Spleen (tissue), 11 donors: ENCODE measurements around the gene TMEM232. TPM values are rescaled to one million over a fixed set of nuclear protein-coding genes. Genes with fewer than 3 reads are reported as not detected.

Experiments
- DNase-seq: peaks from one replicate; pipeline ENCODE4 v3.0.0-alpha.2; 2020
- H3K27ac ChIP-seq, 8 donors: fragments of 200-600 bp; sonication (generic) in 7 of 8; 1 replicate in 4 of 8; 2 replicates in 4 of 8; pipeline versions ENCODE4 v1.5.0 to v1.8.0; 2016 to 2021; ENCODE audit warnings: inconsistent platforms in 4 of 8, mild to moderate bottlenecking in 4 of 8, moderate library complexity in 1 of 8
- H3K27me3 ChIP-seq, 7 donors: fragments of 200-600 bp; sonication (generic) in 6 of 7; replicated peaks in 1 of 7; 1 replicate in 4 of 7; 2 replicates in 3 of 7; pipeline versions ENCODE4 v1.5.0 to v1.8.0; 2016 to 2021; ENCODE audit warnings: inconsistent platforms in 3 of 7, mild to moderate bottlenecking in 1 of 7
- H3K36me3 ChIP-seq, 6 donors: fragments of 200-600 bp; sonication (generic) in 5 of 6; 1 replicate in 4 of 6; 2 replicates in 2 of 6; pipeline versions ENCODE4 v1.5.0 to v1.8.0; 2016 to 2021; ENCODE audit warnings: inconsistent platforms in 2 of 6
- H3K4me1 ChIP-seq, 6 donors: fragments of 200-600 bp; sonication (generic) in 5 of 6; 1 replicate in 3 of 6; 2 replicates in 3 of 6; pipeline versions ENCODE4 v1.5.0 to v1.8.0; 2016 to 2021; ENCODE audit warnings: inconsistent platforms in 3 of 6
- H3K4me3 ChIP-seq, 8 donors: fragments of 200-600 bp; sonication (generic) in 7 of 8; 1 replicate in 4 of 8; 2 replicates in 4 of 8; pipeline versions ENCODE4 v1.5.0 to v1.8.0; 2016 to 2021; ENCODE audit warnings: inconsistent platforms in 4 of 8, mild to moderate bottlenecking in 4 of 8, moderate library complexity in 2 of 8
- H3K9me3 ChIP-seq, 8 donors: fragments of 200-600 bp; sonication (generic) in 7 of 8; 1 replicate in 4 of 8; 2 replicates in 4 of 8; pipeline versions ENCODE4 v1.5.0 to v1.8.0; 2016 to 2021; ENCODE audit warnings: inconsistent platforms in 4 of 8
- POLR2A ChIP-seq, 3 donors: fragments of 450-650 bp; IDR thresholded peaks; one replicate each; pipeline ENCODE4 v1.5.1; 2017; ENCODE audit warnings: antibody characterized with exemption in 3 of 3, mild to moderate bottlenecking in 1 of 3
- POLR2AphosphoS5 ChIP-seq, 3 donors: sonication (generic); formaldehyde crosslinking; IDR thresholded peaks; one replicate each; pipeline ENCODE4 v1.5.1; 2017; ENCODE audit warnings: antibody characterized with exemption in 3 of 3
- WGBS, 5 donors: extraction: QIAGEN DNeasy Blood & Tissue Kit in 3 of 5; methylation state at CpG; one replicate each; pipeline versions ENCODE4 v1.1.5 to v1.1.7; 2013 to 2018; 5-methylcytosine and 5-hydroxymethylcytosine counted together
- intact Hi-C: fragments of 100-400 bp; cut with DNase I; formaldehyde crosslinking; loops from one replicate; pipeline ENCODE4 v1.15.0; 2023; ENCODE audit warnings: low total_unique reads
- polyA plus RNA-seq, 3 donors: library from polyadenylated mRNA; stranded (reverse); fragments of 200-250 nt; gene quantifications; one replicate each; pipeline ENCODE4 v1.2.1, GENCODE V29; 2013
- total RNA-seq, 7 donors: library from RNA; depleted of rRNA in 3 of 7; stranded (reverse); fragments of >200 nt in 3 of 7; fragmentation: NEBNext Ultra II Directional in 4 of 7; extraction: Animal tissue kit (Norgen Biotek cat#: 25700) in 4 of 7; gene quantifications; one replicate each; pipeline versions ENCODE4 v1.1.0 to v1.2.1, GENCODE V29; 2016 to 2021
- TF ChIP-seq, protein P1 (sequence below), 11 experiments: fragments of 200-600 bp in 7 of 11; fragments of 450-650 bp in 4 of 11; sonication (generic) in 4 of 11; IDR thresholded peaks in 8 of 11; conservative IDR thresholded peaks in 3 of 11; 1 replicate in 7 of 11; 2 replicates in 4 of 11; pipeline versions ENCODE4 v1.4.0 to v1.8.0; 2016 to 2021; ENCODE audit warnings: antibody characterized with exemption in 11 of 11, inconsistent platforms in 4 of 11, mild to moderate bottlenecking in 1 of 11
- donor health status: healthy with polysubstance abuse.
- donor health status: DM: no; HTN: no; CAD: no; lungs with moderate emphysema.
- donor health status: DM: no; HTN: no; CAD: no.
- donor health status: Bipolar disorder and iron deficiency.
- donor health status: healthy.
- donor health status: DM: no; HTN: no; CAD: no.
- donor health status: DM: yes; HTN: yes; CAD: no.

Gene TMEM232
- total and polyA plus RNA-seq, 10 donors: 0.11 to 4.3 (median 2.6) TPM

DNA sequence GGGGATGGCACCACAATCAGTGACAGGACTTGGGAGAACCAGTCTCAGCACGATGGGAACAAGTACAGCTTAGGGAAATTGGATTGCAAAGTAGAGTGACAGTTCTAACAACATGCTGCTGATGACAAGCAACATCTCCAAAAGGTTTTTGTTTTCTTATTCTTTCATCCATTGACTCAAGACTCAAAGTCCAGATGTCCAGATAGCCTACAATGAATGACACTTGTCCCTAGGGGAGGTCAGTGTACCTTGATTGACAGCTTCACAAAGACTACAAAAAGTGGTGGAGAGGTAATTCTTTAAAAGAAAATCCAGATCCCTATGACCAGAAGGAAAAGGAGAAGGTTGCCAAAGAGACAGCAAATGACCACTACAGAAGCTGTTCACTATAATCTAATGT lies 323.9 kb downstream of the TMEM232 start:
- H3K36me3 ChIP-seq: no peaks in the 10 kb centered on the region
- TF ChIP-seq POLR2AphosphoS5 (IDR thresholded peaks at IDR 0.05): no peak
- TF ChIP-seq POLR2A (IDR thresholded peaks at IDR 0.05): no peak
- TF ChIP-seq, protein P1, sequence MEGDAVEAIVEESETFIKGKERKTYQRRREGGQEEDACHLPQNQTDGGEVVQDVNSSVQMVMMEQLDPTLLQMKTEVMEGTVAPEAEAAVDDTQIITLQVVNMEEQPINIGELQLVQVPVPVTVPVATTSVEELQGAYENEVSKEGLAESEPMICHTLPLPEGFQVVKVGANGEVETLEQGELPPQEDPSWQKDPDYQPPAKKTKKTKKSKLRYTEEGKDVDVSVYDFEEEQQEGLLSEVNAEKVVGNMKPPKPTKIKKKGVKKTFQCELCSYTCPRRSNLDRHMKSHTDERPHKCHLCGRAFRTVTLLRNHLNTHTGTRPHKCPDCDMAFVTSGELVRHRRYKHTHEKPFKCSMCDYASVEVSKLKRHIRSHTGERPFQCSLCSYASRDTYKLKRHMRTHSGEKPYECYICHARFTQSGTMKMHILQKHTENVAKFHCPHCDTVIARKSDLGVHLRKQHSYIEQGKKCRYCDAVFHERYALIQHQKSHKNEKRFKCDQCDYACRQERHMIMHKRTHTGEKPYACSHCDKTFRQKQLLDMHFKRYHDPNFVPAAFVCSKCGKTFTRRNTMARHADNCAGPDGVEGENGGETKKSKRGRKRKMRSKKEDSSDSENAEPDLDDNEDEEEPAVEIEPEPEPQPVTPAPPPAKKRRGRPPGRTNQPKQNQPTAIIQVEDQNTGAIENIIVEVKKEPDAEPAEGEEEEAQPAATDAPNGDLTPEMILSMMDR (IDR thresholded peaks at IDR 0.05 in 8 of 11, conservative IDR thresholded peaks at IDR 0.05 in 3 of 11): no peak
- H3K27me3 ChIP-seq: no peaks in the 10 kb centered on the region

DNA sequence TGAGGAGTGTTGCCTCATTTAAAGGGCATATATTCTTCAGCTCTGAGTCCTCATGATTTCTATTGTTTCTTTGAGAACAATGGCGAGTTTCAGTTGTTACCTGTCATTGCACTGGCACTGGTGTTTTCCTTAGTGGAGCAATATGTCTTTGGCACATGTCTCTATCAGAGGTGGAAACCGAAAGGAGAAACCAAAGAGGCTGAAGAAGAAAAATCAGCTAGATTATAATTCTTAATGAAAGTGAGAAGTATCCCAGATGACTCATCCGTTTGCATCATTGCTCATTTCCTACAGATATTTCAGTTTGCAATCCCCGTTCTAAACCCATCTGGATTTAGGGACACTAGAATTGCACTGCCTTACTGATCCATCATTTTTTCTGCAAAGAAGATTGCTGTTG lies 324.6 kb downstream of the TMEM232 start:
- Histone ChIP-seq H3K36me3 (no peaks in the 10 kb centered on the region), H3K27me3 (no peaks in the 10 kb centered on the region), H3K27ac (no peak overlapping the region), H3K4me3 (no peak overlapping the region), H3K4me1 (no peaks in the 10 kb centered on the region), H3K9me3 (no peaks in the 10 kb centered on the region)
- intact Hi-C loops: no loop called here
- 58 to 85% (median 60%) methylated on average over 4 of the region's 4 CpGs for WGBS, 5 donors
- DNase-seq: no peak
- TF ChIP-seq POLR2AphosphoS5 (IDR thresholded peaks at IDR 0.05) (no peak), POLR2A (IDR thresholded peaks at IDR 0.05) (no peak)
- TF ChIP-seq, protein P1 (IDR thresholded peaks at IDR 0.05 in 8 of 11, conservative IDR thresholded peaks at IDR 0.05 in 3 of 11): no peak

More for the DNA sequence above, 323.9 kb downstream of the TMEM232 start:
- Histone ChIP-seq H3K4me1 (no peaks in the 10 kb centered on the region), H3K4me3 (no peak overlapping the region), H3K27ac (no peak overlapping the region), H3K9me3 (no peaks in the 10 kb centered on the region)
- DNase-seq: no peak
- 57 to 75% (median 61%) methylated on average over 1 of the region's 1 CpG for WGBS, 5 donors
- intact Hi-C loops: no loop called here

DNA sequence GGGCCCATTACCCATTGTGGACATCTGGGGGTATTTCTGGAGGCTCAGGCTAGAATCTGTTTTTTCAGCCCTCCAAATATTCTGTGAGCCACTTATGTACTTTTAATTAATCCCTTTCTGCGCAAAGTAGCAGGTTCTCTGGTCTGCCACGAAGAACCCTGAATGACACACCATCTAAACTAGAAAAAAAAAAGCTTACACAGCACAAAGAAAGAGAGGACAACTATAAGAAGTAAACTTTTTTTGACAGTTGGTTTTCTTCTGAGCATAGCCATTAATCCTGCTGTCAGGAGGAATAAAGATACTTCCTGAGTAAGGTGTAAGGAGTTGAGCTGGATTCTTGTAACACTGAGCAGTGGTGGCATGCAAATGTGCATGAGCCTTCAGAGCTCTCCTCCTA lies 327.5 kb downstream of the TMEM232 start:
- Histone ChIP-seq H3K4me1 (no peaks in the 10 kb centered on the region), H3K9me3 (no peaks in the 10 kb centered on the region), H3K36me3 (no peaks in the 10 kb centered on the region), H3K4me3 (no peak overlapping the region), H3K27ac (no peak overlapping the region), H3K27me3 (no peaks in the 10 kb centered on the region)
- no peak for TF ChIP-seq POLR2A (IDR thresholded peaks at IDR 0.05)
- no peak for TF ChIP-seq POLR2AphosphoS5 (IDR thresholded peaks at IDR 0.05)
- TF ChIP-seq, protein P1 (IDR thresholded peaks at IDR 0.05 in 8 of 11, conservative IDR thresholded peaks at IDR 0.05 in 3 of 11): no peak
- no peak for DNase-seq
- intact Hi-C loops: no loop called here
- WGBS, 5 donors: 60 to 80% (median 76%) methylated on average over 2 of the region's 2 CpGs

DNA sequence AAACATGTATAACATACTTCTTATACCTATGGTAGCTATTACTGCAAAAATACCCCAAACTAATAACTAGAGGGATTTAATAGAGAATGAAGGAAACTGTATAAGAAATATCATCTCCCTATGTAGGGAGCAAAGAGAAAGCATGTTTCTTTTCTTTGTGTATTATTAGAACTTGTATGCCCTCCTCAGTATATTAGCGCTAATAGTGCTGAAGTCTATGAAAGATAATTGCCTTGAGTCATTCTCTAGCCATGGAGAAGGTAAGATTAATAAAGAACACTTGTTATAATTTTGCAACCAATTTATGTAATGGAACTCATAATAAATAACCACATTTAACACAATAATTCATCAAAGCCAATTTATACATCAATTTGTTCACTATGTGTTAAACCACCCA lies 329.2 kb downstream of the TMEM232 start:
- H3K27ac ChIP-seq: no peak overlapping the region
- no peak for TF ChIP-seq POLR2AphosphoS5 (IDR thresholded peaks at IDR 0.05)
- TF ChIP-seq POLR2A (IDR thresholded peaks at IDR 0.05): no peak
- TF ChIP-seq, protein P1 (IDR thresholded peaks at IDR 0.05 in 8 of 11, conservative IDR thresholded peaks at IDR 0.05 in 3 of 11): no peak
- intact Hi-C loops: no loop called here
- no peaks in the 10 kb centered on the region for H3K27me3 ChIP-seq
- H3K4me3 ChIP-seq: no peak overlapping the region
- 82 to 97% (median 93%) methylated on average over 1 of the region's 1 CpG for WGBS, 5 donors
- H3K9me3 ChIP-seq: no peaks in the 10 kb centered on the region
- no peak for DNase-seq
- H3K36me3 ChIP-seq: no peaks in the 10 kb centered on the region
- no peaks in the 10 kb centered on the region for H3K4me1 ChIP-seq
